ENCODE measurements around the gene UNC93A.
"Not testable (repeated sequence)": the region's sequence is repeated elsewhere in the genome, so short reads cannot be mapped to it uniquely, and the experiment has no call there.

Gene UNC93A

DNA sequence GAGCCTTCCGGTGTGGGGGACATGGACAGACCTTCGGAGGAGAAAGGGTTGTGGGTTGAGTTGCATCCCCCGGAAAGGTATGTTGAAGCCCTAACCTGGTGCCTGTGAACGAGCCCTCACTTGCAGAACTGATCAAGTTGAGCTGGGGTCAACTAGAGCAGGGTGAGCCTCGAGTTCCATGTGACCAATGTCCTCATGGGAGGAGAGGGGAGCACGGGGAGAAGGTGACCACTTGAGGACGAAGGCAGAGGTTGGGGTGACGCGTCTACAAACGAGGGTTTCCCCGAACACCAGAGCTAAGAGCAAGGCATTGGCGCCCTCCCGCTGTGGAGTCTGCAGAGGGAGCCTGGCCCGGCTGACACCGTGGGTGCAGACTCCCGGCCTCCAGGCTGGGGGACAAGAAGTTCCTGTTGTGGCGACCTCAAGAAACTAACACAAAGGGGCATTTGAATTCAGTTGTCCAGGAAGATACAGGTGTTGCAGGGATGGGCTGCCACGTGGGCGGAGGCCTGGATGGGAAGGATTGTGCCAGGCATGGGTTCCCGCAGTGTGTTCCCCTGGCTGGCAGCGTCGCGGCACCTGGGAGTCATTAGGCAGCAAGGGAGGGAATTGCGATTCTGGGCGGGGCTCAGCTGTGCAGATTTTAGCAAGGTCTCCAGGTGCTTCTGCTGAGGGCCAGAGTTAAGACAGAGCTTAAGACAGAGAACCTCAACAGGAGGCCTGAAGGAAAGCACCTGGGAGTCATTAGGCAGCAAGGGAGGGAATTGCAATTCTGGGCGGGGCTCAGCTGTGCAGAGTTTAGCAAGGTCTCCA is 20.4 kb upstream of the UNC93A start:
- in situ Hi-C loops (cut with MboI; ENCODE audit: low sequenced_read_pairs): no loop called here

DNA sequence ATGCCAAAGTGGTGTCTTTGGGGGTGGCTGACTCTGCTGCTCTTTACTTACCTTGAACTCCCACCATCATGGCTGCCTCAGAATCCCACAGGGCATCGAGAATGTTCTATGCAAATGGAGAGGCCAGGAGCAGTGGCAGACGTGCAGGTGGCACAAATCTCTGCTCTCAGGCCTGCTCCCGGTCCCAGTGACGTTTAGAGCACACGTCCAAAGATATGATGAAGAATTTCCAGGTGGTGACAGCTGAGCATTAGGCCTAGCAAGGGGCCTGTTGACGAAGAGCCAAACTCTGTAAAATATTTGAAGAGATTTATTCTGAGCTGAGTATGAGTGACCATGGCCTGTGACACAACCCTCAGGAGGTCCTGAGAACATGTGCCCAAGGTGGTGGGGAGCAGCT is 19.0 kb upstream of the UNC93A start:
- in situ Hi-C loops (cut with MboI; ENCODE audit: low sequenced_read_pairs): no loop called here

DNA sequence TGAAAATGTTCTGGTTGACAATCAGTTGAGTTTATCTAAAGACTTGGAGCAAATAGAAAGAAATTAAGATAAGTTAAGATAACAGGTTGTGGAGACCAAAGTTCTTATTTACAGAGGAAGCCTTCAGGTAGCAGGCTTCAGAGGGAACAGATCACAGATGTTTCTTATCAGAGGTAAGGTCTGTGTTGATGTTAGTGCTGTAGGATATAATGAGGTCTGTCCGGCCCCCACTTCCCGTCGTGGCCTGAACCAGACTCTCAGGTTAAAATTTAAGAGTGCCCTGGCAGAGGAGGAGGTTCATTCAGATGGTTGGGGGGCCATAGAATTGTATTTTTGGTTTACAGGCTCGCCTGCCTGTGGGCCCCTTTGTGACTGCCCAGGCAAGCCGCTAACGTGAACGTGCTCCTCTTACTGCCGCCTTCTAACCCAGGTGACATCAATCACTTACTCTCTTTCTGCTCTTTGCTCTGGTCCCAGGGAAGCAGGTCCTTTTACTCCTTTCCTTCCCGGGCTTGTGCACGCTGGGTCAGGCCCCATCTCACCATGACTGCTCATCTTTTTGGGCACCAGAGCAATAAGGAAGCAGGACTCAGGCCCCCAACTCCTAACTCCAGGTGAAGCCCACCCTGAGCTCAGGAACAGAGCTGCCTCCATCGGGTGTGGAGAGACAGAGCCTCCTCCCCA is 18.3 kb upstream of the UNC93A start:
- in situ Hi-C loops (cut with MboI; ENCODE audit: low sequenced_read_pairs): no loop called here

DNA sequence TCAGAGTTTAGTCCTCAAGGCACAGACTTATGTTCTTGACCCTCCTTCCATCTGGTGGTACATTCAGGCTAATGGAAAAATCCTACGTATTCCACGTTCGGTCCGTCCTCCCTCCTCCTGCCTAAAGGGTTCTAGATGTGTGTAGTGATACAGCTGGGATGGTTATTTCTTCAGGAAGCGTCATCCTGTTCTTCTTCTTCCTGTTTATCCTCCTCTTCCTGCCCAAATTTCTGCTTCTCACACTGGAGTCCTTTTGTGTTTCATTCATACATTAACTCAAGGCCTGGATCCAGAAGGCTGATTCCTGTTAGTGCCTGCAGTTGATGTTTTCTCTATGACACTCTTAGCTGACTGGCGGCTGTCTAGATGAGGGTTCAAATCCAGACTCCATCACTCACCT is 16.8 kb upstream of the UNC93A start:
- in situ Hi-C loops (cut with MboI; ENCODE audit: low sequenced_read_pairs): no loop called here

DNA sequence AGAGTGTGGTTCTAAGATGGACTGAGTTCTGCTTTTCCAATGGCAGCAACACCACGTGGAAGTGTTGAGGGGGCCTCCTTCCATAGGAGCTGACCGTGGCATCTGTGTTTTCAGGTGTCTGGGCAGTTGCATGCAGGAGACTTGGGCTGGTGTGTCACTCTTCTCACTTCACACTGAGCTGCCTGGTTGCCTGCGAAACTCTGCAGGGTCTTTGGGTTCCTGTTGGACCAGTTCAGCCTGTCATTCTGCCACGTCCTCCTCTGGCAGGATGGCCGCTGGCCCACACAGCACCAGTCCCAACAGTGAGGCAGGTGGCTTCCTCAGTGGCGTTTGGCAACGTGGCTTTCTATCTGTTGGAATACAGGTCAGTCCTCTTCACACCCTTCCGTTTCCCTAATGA is 16.1 kb upstream of the UNC93A start:
- in situ Hi-C loops (cut with MboI; ENCODE audit: low sequenced_read_pairs): no loop called here

DNA sequence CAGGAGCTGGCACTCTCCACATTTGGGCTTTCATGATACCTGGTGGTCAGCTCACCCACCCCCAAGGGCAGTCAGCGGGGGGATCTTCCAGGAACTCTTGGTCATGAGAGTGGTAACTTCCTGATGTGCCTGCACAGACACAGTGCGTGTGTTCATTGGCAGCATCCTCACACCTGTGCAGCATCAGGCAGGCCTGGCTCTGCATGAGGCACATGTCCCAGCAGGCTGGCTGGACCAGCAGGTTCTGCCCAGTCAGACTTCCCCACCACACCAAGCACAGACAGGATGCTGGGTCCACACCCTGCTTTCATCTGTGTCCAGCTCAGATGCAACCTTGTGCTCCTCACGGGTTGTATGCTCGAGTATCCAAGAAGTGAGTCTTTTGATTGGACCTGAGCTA is 15.7 kb upstream of the UNC93A start:
- in situ Hi-C loops (cut with MboI; ENCODE audit: low sequenced_read_pairs): no loop called here

DNA sequence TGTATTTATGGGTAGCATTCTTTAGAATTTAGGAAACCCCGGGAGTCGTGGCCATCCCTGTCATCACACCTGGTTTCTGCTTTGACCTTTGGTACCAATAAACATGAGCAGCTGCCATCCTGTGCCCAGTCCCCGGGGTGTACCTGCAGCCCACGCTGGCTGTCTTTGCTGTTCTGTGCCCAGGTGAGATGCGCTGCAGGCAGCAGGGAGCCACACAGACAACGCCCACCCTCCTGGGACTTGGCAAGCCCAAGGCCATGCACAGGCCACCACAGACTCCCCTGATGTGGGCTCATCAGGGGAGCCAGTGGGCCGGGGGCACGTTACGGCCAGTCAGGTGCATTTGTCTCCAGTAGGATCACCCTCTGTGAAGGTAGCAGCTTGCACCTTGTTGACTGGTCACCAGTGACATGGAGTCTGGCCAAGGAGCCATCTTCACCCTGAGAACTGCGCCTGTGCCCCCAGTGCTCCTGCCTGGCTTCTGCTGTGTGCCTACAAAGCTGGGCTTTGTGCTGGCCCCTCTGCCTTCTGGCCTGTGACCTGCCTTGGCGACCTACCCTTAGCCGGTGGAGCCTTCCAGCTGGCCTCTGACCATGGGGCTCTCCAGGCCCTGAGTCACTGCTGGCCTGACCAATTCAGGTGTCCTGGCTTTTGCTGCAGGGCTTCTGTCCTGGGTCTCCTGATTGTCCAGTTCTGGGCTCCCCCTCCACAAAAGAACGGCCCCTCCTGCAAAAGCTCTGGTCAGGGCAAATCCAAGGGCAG is 14.2 kb upstream of the UNC93A start:
- in situ Hi-C loops (cut with MboI; ENCODE audit: low sequenced_read_pairs): no loop called here

DNA sequence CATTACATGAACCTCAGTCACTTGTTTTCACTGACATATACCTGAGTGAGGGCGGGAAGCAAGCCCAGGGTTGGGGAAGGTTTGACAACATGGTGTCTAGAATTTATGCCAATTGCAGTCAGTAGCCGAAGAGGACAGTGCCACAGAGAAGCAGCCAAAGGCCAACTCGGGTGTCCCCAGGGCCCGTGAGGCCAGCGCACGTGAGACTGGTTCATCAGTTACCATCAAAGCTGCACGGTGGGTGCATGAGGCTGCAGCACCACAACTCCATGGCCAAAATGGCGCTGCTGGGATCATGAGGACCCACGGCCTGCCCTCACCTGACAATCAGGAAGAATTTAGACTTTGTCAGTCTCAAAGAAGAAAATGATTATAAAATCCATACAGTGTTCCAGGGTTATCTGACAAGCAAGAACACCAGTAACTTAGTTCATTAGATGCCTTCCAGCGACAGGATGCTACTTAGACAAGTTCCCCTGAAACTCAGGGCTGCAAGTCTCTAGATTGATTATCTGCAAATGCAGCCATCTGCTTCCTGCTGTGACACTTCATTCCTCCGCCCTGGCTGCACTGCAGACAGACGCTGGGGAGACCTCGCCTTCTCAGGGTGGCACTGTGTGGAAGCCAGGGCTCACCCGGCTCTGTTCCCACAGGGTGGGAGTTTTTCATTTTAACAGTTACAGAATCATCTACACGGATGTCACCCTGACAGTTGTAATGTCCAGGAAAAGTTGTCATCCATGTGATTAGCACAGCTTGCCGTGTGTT is 12.8 kb upstream of the UNC93A start:
- in situ Hi-C loops (cut with MboI; ENCODE audit: low sequenced_read_pairs): not testable (repeated sequence)

DNA sequence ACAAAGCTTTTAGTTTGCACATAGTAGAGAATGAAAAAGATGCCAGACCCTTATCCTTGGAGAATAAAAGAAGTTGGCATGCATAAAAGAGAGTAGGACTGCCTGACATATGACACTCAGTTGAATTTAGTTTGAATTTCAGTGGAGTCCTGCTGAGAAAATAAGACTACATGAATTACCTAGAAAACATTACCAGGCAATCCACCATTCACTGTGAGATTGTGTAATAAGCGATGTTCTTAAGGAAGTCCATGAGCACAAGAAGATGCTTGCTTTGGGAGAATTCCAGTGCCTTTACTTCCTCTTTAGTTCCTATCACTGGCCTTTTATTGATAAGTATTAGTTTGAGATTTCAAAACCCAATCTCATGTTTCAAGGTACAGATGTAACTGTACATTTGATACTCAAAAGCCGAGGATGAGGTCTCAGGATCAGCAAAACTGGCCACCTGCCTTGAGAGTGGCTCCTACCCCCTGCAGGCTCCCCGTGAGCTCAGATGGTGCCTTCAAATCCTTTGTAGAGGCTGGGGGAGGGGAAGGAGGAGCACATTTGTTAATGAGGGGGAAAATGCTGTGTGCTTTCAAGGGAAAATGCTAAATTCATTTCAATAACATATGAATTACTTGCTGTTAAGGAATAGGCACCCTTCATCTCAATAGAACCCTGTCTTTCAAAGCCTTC is 11.2 kb upstream of the UNC93A start:
- in situ Hi-C loops (cut with MboI; ENCODE audit: low sequenced_read_pairs): no loop called here

DNA sequence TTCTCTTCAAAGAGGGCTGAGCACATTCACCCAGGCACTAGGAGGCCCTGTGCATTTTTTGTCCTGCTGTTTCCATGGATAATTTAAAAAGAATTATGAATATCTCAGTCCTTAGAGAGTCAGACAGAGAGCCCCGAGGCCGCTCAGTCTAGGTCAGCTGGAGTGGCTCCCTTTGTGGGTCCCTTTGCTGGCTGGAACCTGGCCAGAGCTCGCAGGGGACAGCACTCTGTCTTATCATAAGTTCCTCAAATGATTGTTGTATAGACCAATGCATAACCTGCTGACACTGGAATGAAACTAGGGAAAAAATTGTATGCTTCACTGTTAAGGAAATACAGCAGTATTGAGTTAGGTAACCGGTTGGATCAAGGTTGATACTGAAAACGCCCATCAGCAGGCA is 10.6 kb upstream of the UNC93A start:
- in situ Hi-C loops (cut with MboI; ENCODE audit: low sequenced_read_pairs): not testable (repeated sequence)

DNA sequence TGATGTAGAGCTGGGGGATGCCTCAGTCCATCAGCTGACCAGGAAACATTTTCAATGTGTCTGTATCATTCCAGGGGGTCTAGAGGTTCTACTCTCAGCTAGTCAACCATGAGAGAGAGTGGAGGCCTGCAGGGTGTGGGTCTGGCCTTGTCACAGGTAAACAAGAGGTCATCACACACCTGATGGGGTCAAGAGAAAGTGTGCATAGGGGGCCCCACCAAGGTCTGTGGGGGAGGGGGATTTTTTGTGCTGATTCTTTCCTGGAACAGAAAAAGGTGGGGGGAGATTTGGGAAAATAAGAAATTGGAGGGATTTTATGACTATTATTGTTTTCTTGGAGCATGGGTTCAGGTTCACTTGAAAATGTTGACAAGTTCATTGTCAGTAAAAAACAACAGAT is 8.9 kb upstream of the UNC93A start:
- in situ Hi-C loops (cut with MboI; ENCODE audit: low sequenced_read_pairs): no loop called here

DNA sequence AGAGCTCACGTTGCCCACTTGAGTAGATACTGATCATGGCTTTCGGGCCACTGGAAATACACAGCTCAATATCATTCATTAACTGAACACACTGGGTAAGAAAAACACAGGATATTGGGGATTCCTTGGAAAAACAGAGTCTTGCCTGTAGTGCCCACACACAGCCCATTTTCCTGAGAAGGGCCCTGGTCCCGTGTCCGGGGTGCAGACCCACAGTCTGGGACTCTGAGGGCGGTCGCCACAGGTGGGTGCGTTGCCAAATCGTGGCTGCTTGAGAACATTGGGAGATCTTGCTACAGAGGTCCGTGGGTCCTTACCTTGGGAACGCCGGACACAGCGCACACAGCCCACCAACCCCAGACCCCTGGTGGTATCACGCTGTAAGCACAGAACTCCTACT is 6.5 kb upstream of the UNC93A start:
- in situ Hi-C loops (cut with MboI; ENCODE audit: low sequenced_read_pairs): not testable (repeated sequence)

DNA sequence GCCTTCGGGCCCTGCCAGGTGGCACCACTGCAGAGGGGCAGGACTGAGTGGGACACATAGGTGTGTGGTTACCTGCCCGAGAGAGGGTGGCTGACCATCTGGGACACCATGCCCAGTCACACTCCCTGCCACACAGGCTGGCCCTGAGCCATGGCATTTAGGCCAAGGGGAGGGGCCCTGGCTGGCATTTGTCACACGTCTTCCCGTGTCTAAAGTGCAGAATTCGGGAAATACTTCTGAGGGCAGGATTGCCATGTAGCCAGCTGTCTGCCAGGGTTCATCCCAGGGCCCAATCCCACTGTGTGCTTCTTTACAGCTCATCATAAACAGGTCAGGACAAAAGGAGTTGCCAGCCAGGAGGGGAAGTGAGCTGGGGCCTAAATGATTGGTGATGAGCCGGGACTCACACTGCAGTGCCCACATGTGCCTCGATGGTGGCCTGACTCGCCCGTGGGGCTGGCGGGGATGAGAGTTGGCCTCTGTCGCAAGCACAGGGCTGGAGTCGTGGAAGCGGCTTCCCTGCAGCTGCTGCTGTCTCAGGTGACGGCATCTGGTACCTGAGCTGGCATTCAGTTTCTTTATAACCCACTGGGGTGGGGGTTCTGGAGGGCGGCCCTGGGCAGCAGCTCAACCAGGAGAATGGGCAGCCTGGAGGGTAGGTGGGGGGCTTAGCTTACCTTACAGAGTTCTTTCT is 5.9 kb upstream of the UNC93A start:
- in situ Hi-C loops (cut with MboI; ENCODE audit: low sequenced_read_pairs): no loop called here

DNA sequence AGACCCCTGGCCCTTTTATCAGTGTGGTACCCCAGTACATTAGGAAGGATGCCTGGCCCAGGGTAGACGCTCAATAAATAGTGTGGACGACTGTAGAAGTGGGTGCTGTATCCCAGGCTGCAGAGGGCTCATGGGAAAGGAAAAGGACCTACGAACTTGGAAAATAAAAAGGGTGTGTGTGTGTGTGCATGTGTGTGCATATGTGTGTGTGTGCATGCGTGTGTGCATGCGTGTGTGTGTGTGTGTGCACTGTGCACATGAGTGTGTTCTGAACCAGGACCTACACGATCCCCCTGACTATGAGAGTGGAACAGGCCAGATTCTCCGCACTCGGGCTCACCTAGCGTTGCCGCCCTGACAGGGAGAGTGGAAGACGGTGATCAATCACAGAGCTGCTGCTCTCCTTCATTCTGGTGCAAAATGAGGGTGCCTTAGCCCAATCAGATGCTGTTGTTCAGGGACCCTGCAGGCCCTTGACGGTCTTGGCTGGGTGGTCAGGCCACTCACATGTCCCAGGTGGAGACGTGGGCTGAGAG is 3.5 kb upstream of the UNC93A start:
- in situ Hi-C loops (cut with MboI; ENCODE audit: low sequenced_read_pairs): no loop called here

DNA sequence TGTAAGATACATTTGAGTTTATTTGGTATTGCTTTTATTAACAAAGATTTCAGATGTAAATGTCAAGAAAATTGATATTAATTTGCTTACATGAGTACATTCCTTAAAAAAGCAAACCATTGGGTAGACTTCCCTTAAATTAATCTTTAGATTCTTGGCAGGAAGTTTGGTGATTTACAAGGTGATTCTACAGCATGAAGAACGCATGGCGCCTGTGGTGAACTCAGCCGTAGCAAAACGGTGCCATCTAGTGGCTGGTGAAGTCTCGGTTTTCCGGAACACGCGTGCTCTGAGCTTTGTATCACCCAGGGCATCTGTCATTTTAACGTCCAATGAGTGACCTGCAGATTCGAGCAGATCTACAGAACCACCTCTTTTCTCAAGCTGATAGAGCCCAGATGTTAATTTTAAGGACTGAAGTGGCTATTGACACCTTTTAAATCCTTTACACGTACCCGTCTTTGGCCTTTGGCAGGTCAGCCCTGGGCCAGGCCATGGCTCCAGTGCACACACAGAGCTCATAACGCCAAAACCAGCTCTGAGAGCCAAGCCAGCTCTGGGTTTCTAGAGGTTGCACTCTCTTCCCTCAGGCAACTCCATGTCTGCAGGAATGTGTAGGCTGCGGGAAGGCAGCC is 2.4 kb upstream of the UNC93A start:
- in situ Hi-C loops (cut with MboI; ENCODE audit: low sequenced_read_pairs): not testable (repeated sequence)

DNA sequence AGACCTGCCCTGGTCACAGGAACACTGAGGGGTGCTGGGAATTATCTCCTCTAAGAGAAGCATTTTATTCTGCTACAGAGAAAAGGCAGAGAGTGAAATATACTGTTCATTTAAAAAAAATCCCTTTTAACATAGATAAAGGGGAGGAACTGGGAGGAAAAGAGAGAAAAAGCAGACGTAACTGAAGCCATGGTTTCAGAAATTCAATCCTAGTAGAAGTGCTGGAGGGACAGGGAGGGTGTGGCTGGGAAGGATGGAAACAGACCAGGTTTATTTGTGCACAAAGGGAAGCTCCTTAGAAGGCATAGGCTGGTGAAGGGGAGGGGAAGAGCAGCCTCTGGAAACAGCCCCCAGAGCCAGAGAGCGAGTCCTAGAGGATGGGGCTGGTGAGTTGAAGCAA is 1.8 kb upstream of the UNC93A start:
- in situ Hi-C loops (cut with MboI; ENCODE audit: low sequenced_read_pairs): not testable (repeated sequence)

DNA sequence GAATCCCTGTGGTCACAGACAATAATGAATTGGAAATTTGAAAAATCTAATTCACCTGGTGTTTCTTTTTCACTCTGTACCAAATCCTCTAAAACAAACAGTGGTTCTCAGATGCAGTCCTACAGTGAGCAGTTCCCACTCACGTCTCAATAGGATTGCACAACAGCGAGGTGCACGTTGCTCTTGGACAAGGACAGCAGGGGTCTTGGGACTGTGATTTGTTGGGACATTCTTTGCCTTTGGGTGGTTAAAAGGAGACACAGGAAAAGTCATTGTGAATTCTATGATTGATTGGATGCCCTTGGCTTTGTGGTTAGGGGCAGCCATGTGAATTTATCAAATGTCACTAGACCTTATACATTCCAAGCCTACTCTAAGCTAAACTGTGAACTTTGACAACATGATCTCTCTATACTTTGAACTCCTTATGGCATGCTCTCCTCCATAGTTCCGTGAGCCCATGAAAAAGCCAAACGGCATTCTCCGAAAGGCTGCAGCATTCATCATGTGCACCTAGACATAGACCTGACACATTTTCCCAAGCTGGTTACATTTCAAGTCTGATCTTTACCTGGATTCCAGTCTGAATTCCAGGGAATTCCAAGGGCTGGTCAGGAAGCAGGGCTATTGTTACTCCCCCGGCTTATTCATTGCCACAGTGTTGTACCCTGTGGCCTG is 647 bp downstream of the UNC93A start:
- in situ Hi-C loops (cut with MboI; ENCODE audit: low sequenced_read_pairs): no loop called here

DNA sequence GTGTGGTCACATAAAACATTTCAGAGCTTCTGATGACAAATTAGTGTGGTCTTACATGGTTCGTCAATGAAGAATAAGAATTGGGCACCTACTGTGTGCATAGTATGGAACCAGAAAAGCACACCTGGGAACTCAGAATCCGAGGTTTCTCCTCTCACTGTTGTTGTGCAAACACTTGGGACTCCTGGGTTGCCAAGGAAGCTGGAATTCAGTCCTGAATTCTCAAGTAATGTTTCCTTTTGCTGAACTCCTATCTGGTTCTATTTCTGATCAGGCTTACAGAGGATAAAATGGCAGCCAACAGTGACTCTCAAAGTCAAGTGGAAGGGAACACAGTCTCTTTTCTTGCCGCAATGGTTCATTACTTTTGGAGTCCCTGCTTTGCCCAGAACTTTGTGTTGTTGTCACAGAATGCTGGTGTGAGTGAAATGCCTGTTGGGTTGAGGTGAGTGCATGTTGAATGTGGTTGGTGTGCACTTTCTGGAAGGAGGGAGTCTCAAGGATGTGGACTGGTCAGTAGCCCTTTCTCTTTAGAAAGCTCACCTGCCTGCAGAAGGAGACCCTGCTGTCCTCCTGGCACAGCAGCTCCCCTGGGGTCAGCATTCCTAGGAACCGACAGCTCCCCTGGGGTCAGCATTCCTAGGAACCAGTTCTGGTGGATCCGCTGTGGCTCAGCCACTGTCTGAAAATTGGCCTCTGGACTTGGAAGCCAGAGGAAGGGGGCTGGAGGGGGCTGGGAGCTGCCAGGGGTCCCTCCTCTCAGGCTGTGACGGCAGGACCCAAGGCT is 1.4 kb downstream of the UNC93A start:
- in situ Hi-C loops (cut with MboI; ENCODE audit: low sequenced_read_pairs): no loop called here

All from hTERT RPE-1 (cell line).